C4-2B (cell line): ENCODE data around the gene TGM6.

Experiments used
- CTCF ChIP-seq: fragments of 450-650 bp; conservative IDR thresholded peaks from 2 replicates; pipeline ENCODE4 v1.5.1; 2017; ENCODE audit warnings: mild to moderate bottlenecking
- ZFX ChIP-seq: fragments of 450-650 bp; IDR thresholded peaks from 2 replicates; pipeline ENCODE4 v1.6.1; 2017

- TF ChIP-seq CTCF (no peak), ZFX (no peak)
Measured at GRCh38 chr20:2349801-2350200, 30.9 kb upstream of the TGM6 start.
